NT2/D1 (cell line): ENCODE measurements around the gene DPY19L3.

Source experiments
- SUZ12 ChIP-seq: IDR thresholded peaks from 2 replicates; pipeline ENCODE4 v1.6.1; 2011; ENCODE audit not compliant: insufficient read length, insufficient read depth; ENCODE audit errors: extremely low read depth
- YY1 ChIP-seq: IDR thresholded peaks from 2 replicates; pipeline ENCODE4 v1.6.1; 2011; ENCODE audit not compliant: insufficient read length, insufficient read depth
- ZNF274 ChIP-seq: IDR thresholded peaks from 2 replicates; pipeline ENCODE4 v1.6.1; 2011; ENCODE audit warnings: mild to moderate bottlenecking, low read depth, low read length

DNA sequence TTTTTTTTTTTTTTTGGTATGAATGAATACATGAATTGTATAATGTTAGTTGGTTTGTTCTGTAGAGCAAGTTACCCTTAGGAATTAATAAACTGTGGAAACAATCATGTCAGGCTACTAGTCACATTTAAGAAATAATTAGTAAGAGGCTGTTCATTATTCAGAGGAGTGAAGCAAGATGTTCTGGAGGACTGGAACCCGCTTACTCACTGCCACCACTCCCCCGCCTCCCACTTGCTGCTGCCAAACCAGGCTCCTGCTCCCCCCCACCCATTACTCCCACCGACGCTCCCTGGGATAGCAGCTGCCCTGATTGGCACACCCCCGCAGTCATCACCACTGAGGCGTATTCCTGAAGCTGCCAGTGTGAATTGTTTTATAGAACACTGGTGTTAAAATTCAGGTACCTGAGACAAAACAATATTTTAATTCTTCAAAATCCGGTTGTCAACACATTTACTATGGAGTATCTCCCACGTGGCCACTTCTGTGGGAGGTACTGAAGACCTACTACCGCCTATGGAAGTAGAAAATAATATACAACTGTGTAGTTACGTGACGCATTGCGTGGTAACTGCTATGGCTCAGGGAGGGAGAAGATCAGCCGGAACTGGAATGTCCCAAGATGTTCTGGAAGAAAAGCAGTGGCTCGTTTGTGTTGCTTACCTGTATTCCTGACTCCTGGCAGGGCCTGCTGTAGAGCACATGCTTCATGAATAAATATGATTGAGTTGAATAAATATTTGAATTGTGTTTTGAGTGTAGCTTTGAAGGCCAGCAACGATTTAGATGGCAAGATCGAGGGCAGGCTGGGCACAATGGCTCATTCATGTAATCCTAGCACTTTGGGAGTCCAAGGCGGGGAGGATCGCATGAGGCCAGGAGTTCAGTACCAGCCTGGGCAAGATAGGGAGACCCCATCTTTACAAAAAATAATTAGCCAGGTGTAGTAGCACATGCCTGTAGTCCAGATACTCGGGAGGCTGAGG, 1.7 kb downstream of the DPY19L3 start:
- no peak for TF ChIP-seq ZNF274
- TF ChIP-seq YY1: no peak
- TF ChIP-seq SUZ12: no peak
